Caco-2 (cell line): ENCODE results near the gene ERCC6. TPM values are rescaled to one million over a fixed set of nuclear protein-coding genes. Genes with fewer than 3 reads are reported as not detected.

ENCODE experiments used
- BruUV-seq: library from RNA; stranded (reverse); fragments of 400-500 nt; replicated peaks from 2 replicates; lab custom pipeline; 2021; lab: Mats Ljungman, UMichigan
- CTCF ChIA-PET: fragments of 300-600 bp; sonication (Branson Sonifier 250); formaldehyde crosslinking; loops from one replicate; lab custom pipeline; 2022; ENCODE audit warnings: antibody characterized with exemption; lab: Charles Lee
- POLR2A ChIA-PET: fragments of 300-600 bp; sonication (Branson Sonifier 250); formaldehyde crosslinking; loops from one replicate; lab custom pipeline; 2022; ENCODE audit warnings: antibody characterized with exemption; lab: Charles Lee
- DNase-seq, 2 experiments: peaks; one replicate each; pipeline versions ENCODE4 v3.0.0 to v3.0.0-alpha.2; 2020 to 2022
- H3K27me3 ChIP-seq: replicated peaks from 2 replicates; pipeline ENCODE4 v1.6.0; 2011; ENCODE audit warnings: low read length; ENCODE audit not compliant: control insufficient read depth, insufficient read depth
- H3K36me3 ChIP-seq: 2 replicates; pipeline ENCODE4 v1.5.1; 2011; ENCODE audit warnings: low read length; ENCODE audit not compliant: control insufficient read depth, insufficient read depth
- H3K4me1 ChIP-seq: fragments of 250-450 bp; sonication (Bioruptor Pico); 2 replicates; pipeline ENCODE4 v1.5.1; 2020; ENCODE audit warnings: mild to moderate bottlenecking
- H3K4me3 ChIP-seq: 2 replicates; pipeline ENCODE4 v1.5.1; 2011; ENCODE audit warnings: low read depth, mild to moderate bottlenecking, control low read depth, low read length
- H3K9me3 ChIP-seq: fragments of 250-450 bp; sonication (Bioruptor Pico); 2 replicates; pipeline ENCODE4 v1.5.1; 2020; ENCODE audit warnings: mild to moderate bottlenecking, moderate library complexity
- H3K27ac Mint-ChIP-seq: one replicate; pipeline ENCODE4 v1.8.0; 2022; ENCODE audit warnings: mixed read lengths; ENCODE audit not compliant: unreplicated experiment
- H3K27me3 Mint-ChIP-seq: one replicate; pipeline ENCODE4 v1.8.0; 2022; ENCODE audit warnings: mixed read lengths; ENCODE audit not compliant: insufficient read depth, unreplicated experiment
- H3K36me3 Mint-ChIP-seq: one replicate; pipeline ENCODE4 v1.8.0; 2022; ENCODE audit warnings: mild to moderate bottlenecking, mixed read lengths; ENCODE audit not compliant: insufficient read depth, unreplicated experiment
- H3K4me1 Mint-ChIP-seq: one replicate; pipeline ENCODE4 v1.8.0; 2022; ENCODE audit warnings: low read depth, mixed read lengths; ENCODE audit not compliant: unreplicated experiment
- H3K4me3 Mint-ChIP-seq: one replicate; pipeline ENCODE4 v1.8.0; 2022; ENCODE audit warnings: mild to moderate bottlenecking, moderate library complexity, mixed read lengths; ENCODE audit not compliant: unreplicated experiment
- H3K9me3 Mint-ChIP-seq: one replicate; pipeline ENCODE4 v1.8.0; 2022; ENCODE audit warnings: mixed read lengths; ENCODE audit not compliant: unreplicated experiment
- CTCF ChIP-seq, 2 experiments: fragments of 200-600 bp in 1 of 2; IDR thresholded peaks; 1 replicate in 1 of 2; 2 replicates in 1 of 2; pipeline versions ENCODE4 v1.5.1 to v1.8.0; 2011 to 2022; ENCODE audit warnings: antibody characterized with exemption in 1 of 2, control low read depth in 1 of 2, inconsistent platforms in 1 of 2, low read depth in 1 of 2, low read length in 1 of 2, mild to moderate bottlenecking in 1 of 2, moderate library complexity in 1 of 2; ENCODE audit not compliant: insufficient read depth in 1 of 2, severe bottlenecking in 1 of 2, unreplicated experiment in 1 of 2
- intact Hi-C: fragments of 100-400 bp; cut with micrococcal nuclease; formaldehyde crosslinking; loops from one replicate; pipeline ENCODE4 v1.10.0; 2022; ENCODE audit not compliant: unreplicated experiment
- total RNA-seq: library from RNA; stranded (reverse); gene quantifications from 2 replicates; pipeline ENCODE4 v1.2.3, GENCODE V29; 2022

Gene ERCC6
- total RNA-seq, 1 experiment from 2014 or later, result 30.2 TPM

- Histone ChIP-seq H3K9me3 (peaks cover 10% of the 10 kb centered on the region), H3K4me1 (peaks cover under 1% of the 10 kb centered on the region)
- H3K27me3 Mint-ChIP-seq, result no peaks in the 10 kb centered on the region
Measured at GRCh38 chr10:49559476-49559875, 20.6 kb upstream of the ERCC6 start.

GRCh38 chr10:49558190-49558589 lies 19.3 kb upstream of the ERCC6 start:
- Mint-ChIP-seq H3K4me1 (peaks cover 3% of the 10 kb centered on the region), H3K36me3 (no peaks in the 10 kb centered on the region), H3K27me3 (no peaks in the 10 kb centered on the region), H3K4me3 (no peak overlapping the region), H3K9me3 (peaks cover 27% of the 10 kb centered on the region), H3K27ac (no peak overlapping the region)
- TF ChIP-seq CTCF (IDR thresholded peaks at IDR 0.05; ENCODE audit: insufficient read depth in 1 of 2, low read depth in 1 of 2, low read length in 1 of 2, severe bottlenecking in 1 of 2, unreplicated experiment in 1 of 2), result no peak
- CTCF ChIA-PET, result no interaction called here
- peaks cover 13% of the 10 kb centered on the region for H3K4me1 ChIP-seq
- H3K27me3 ChIP-seq, result no peaks in the 10 kb centered on the region
- DNase-seq, result no peak
- no peaks in the 10 kb centered on the region for H3K36me3 ChIP-seq
- POLR2A ChIA-PET, result no interaction called here
- peaks cover 16% of the 10 kb centered on the region for H3K9me3 ChIP-seq
- intact Hi-C loops, result no loop called here
- no peak overlapping the region for H3K4me3 ChIP-seq
- BruUV-seq, result no TSS peak

More at GRCh38 chr10:49559476-49559875, 20.6 kb upstream of the ERCC6 start:
- no peak for TF ChIP-seq CTCF (IDR thresholded peaks at IDR 0.05; ENCODE audit: insufficient read depth in 1 of 2, low read depth in 1 of 2, low read length in 1 of 2, severe bottlenecking in 1 of 2, unreplicated experiment in 1 of 2)
- Histone ChIP-seq H3K27me3 (no peaks in the 10 kb centered on the region), H3K36me3 (no peaks in the 10 kb centered on the region), H3K4me3 (no peak overlapping the region)
- H3K27ac Mint-ChIP-seq, result no peak overlapping the region
- POLR2A ChIA-PET, result no interaction called here
- no peaks in the 10 kb centered on the region for H3K4me1 Mint-ChIP-seq
- H3K9me3 Mint-ChIP-seq, result peaks cover 14% of the 10 kb centered on the region
- H3K36me3 Mint-ChIP-seq, result no peaks in the 10 kb centered on the region
- no TSS peak for BruUV-seq
- no peak for DNase-seq
- intact Hi-C loops, result no loop called here
- CTCF ChIA-PET, result no interaction called here
- no peak overlapping the region for H3K4me3 Mint-ChIP-seq

GRCh38 chr10:49557681-49558080 lies 18.8 kb upstream of the ERCC6 start:
- no peaks in the 10 kb centered on the region for H3K36me3 ChIP-seq
- no TSS peak for BruUV-seq
- CTCF ChIA-PET, result no interaction called here
- peaks cover 16% of the 10 kb centered on the region for H3K9me3 ChIP-seq
- POLR2A ChIA-PET, result no interaction called here
- no peaks in the 10 kb centered on the region for H3K27me3 Mint-ChIP-seq
- peaks cover 32% of the 10 kb centered on the region for H3K9me3 Mint-ChIP-seq
- no peak overlapping the region for H3K4me3 ChIP-seq
- intact Hi-C loops, result no loop called here
- DNase-seq, result no peak
- H3K27ac Mint-ChIP-seq, result no peak overlapping the region
- H3K4me1 ChIP-seq, result peaks cover 18% of the 10 kb centered on the region
- no peaks in the 10 kb centered on the region for H3K36me3 Mint-ChIP-seq
- H3K4me3 Mint-ChIP-seq, result no peak overlapping the region
- no peaks in the 10 kb centered on the region for H3K27me3 ChIP-seq
- peaks cover 7% of the 10 kb centered on the region for H3K4me1 Mint-ChIP-seq
- no peak for TF ChIP-seq CTCF (IDR thresholded peaks at IDR 0.05; ENCODE audit: insufficient read depth in 1 of 2, low read depth in 1 of 2, low read length in 1 of 2, severe bottlenecking in 1 of 2, unreplicated experiment in 1 of 2)
